HepG2 (cell line): ENCODE measurements around the gene GMPPA. TPM values are rescaled to one million over a fixed set of nuclear protein-coding genes. Genes with fewer than 3 reads are reported as not detected.

Source experiments
- AFF4 ChIP-seq: sonication (generic); formaldehyde crosslinking; IDR thresholded peaks from 2 replicates; pipeline ENCODE4 v1.4.0; 2020; ENCODE audit warnings: missing genetic modification reagents
- CBX2 ChIP-seq, 2 experiments: fragments of 200-600 bp in 1 of 2; sonication (generic); formaldehyde crosslinking in 1 of 2; IDR thresholded peaks; 2 replicates each; pipeline versions ENCODE4 v1.7.0 to v1.8.1; 2018 to 2022; ENCODE audit warnings: low read depth in 2 of 2, low read length in 1 of 2, mild to moderate bottlenecking in 1 of 2, missing genetic modification reagents in 1 of 2
- ETV6 ChIP-seq: sonication (generic); formaldehyde crosslinking; conservative IDR thresholded peaks from 2 replicates; pipeline ENCODE4 v1.4.0; 2020; ENCODE audit warnings: missing genetic modification reagents
- GTF2F1 ChIP-seq: fragments of 150-350 bp; IDR thresholded peaks from 2 replicates; pipeline ENCODE4 v1.6.1; 2014; ENCODE audit warnings: low read length
- HNRNPUL1 ChIP-seq: fragments of 200-400 bp; formaldehyde crosslinking; IDR thresholded peaks from 2 replicates; pipeline ENCODE4 v1.6.1; 2017; ENCODE audit warnings: low read depth, mild to moderate bottlenecking, low read length, moderate library complexity
- RFXANK ChIP-seq: IDR thresholded peaks from 2 replicates; pipeline ENCODE4 v1.6.1; 2016
- SALL1 ChIP-seq: sonication (generic); formaldehyde crosslinking; IDR thresholded peaks from 2 replicates; pipeline ENCODE4 v1.8.0; 2022; ENCODE audit warnings: mild to moderate bottlenecking, missing genetic modification reagents
- SMYD3 ChIP-seq: sonication (generic); formaldehyde crosslinking; IDR thresholded peaks from 2 replicates; pipeline ENCODE4 v1.8.1; 2023; ENCODE audit warnings: mild to moderate bottlenecking, missing genetic modification reagents
- SRSF4 ChIP-seq: fragments of 200-400 bp; formaldehyde crosslinking; IDR thresholded peaks from one replicate; pipeline ENCODE4 v1.6.1; 2018; ENCODE audit warnings: mild to moderate bottlenecking, low read depth, low read length, moderate library complexity; ENCODE audit not compliant: poor library complexity, severe bottlenecking
- TEAD3 ChIP-seq: optimal IDR thresholded peaks from 2 replicates; pipeline ENCODE3; 2016; ENCODE audit warnings: borderline replicate concordance
- YEATS4 ChIP-seq: sonication (generic); formaldehyde crosslinking; IDR thresholded peaks from 2 replicates; pipeline ENCODE4 v1.4.0; 2020; ENCODE audit warnings: missing genetic modification reagents, borderline replicate concordance
- ZFP82 ChIP-seq: sonication (generic); formaldehyde crosslinking; IDR thresholded peaks from 2 replicates; pipeline ENCODE4 v1.5.1; 2020; ENCODE audit warnings: mild to moderate bottlenecking, missing genetic modification reagents, borderline replicate concordance
- ZGPAT ChIP-seq: IDR thresholded peaks from 2 replicates; pipeline ENCODE4 v1.6.1; 2016; ENCODE audit warnings: mild to moderate bottlenecking
- ZMAT5 ChIP-seq: sonication (generic); formaldehyde crosslinking; IDR thresholded peaks from 2 replicates; pipeline ENCODE4 v1.5.0; 2020; ENCODE audit warnings: mild to moderate bottlenecking, low read depth, missing genetic modification reagents, borderline replicate concordance
- ZNF275 ChIP-seq: sonication (generic); formaldehyde crosslinking; IDR thresholded peaks from 2 replicates; pipeline ENCODE4 v1.8.0; 2022; ENCODE audit warnings: missing genetic modification reagents, mild to moderate bottlenecking, inconsistent platforms, borderline replicate concordance
- ZNF30 ChIP-seq: sonication (generic); formaldehyde crosslinking; IDR thresholded peaks from 2 replicates; pipeline ENCODE4 v1.5.0; 2020; ENCODE audit warnings: mild to moderate bottlenecking, missing genetic modification reagents
- ZNF34 ChIP-seq: sonication (generic); formaldehyde crosslinking; IDR thresholded peaks from 2 replicates; pipeline ENCODE4 v1.4.0; 2020; ENCODE audit warnings: mild to moderate bottlenecking, missing genetic modification reagents, borderline replicate concordance
- ZNF383 ChIP-seq: sonication (generic); formaldehyde crosslinking; IDR thresholded peaks from 2 replicates; pipeline ENCODE4 v1.4.0; 2020; ENCODE audit warnings: missing genetic modification reagents, mild to moderate bottlenecking, borderline replicate concordance
- ZNF414 ChIP-seq: sonication (generic); formaldehyde crosslinking; IDR thresholded peaks from 2 replicates; pipeline ENCODE4 v1.5.0; 2020; ENCODE audit warnings: missing genetic modification reagents
- polyA plus RNA-seq, 8 experiments: library from polyadenylated mRNA; depleted of rRNA in 3 of 8; stranded (reverse) in 7 of 8; unstranded in 1 of 8; fragments of >200 nt; fragmentation: Illumina TruSeq in 4 of 8; extraction: Trizol in 4 of 8; gene quantifications; 2 replicates each; pipeline versions ENCODE4 v1.2.1 to v1.2.3, GENCODE V29; 2011 to 2016; ENCODE audit warnings: low read depth in 4 of 8, missing spikeins in 1 of 8, mixed read lengths in 1 of 8; ENCODE audit not compliant: insufficient read depth in 1 of 8
- total RNA-seq, 5 experiments: library from RNA; depleted of rRNA; stranded (reverse); fragments of >200 nt; fragmentation: Illumina TruSeq; extraction: Trizol; gene quantifications; 2 replicates each; pipeline ENCODE4 v1.2.3, GENCODE V29; 2016; ENCODE audit warnings: low read depth in 1 of 5

GMPPA gene
- total and polyA plus RNA-seq, 2 of the 13 experiments (the other 11 are each of a cell fraction or from before 2014, with no cell fraction given): 81.1 to 106 TPM

GRCh38 chr2:219543596-219544358 is 45.1 kb downstream of the GMPPA start, which contains the start of the genes CHPF and TMEM198 (continued):
- TF ChIP-seq ZNF383 (CRISPR knock-in tag) (no peak), SRSF4 (peak; percentile 17), ZGPAT (CRISPR knock-in tag) (peak; percentile 91), SMYD3 (CRISPR knock-in tag) (peak; percentile 62; the same call in 1 of the 2 replicates), GTF2F1 (no peak), ZNF34 (no peak), SALL1 (CRISPR knock-in tag) (peak; percentile 90), YEATS4 (CRISPR knock-in tag) (peak; percentile 94), ZNF414 (peak; percentile 83), CBX2 (IDR thresholded peaks at IDR 0.05; ENCODE audit: low read depth, low read length) (no peak), CBX2 (CRISPR knock-in tag; IDR thresholded peaks at IDR 0.05; ENCODE audit: low read depth) (0 out of 2 replicates have a peak, but pooled peaks have one; percentile 46), ZFP82 (CRISPR knock-in tag) (peak; percentile 37; the same call in 1 of the 2 replicates), ZNF275 (0 out of 2 replicates have a peak, but pooled peaks have one; percentile 38), ZNF30 (no peak), ETV6 (CRISPR knock-in tag) (peak; percentile 86; the same call in 1 of the 2 replicates), TEAD3 (CRISPR knock-in tag) (no peak), ZMAT5 (no peak), RFXANK (CRISPR knock-in tag) (peak; percentile 76; the same call in 1 of the 2 replicates), AFF4 (no peak), HNRNPUL1 (0 out of 2 replicates have a peak, but pooled peaks have one; percentile 34)
